IPS DF 6.9 (cell line): ENCODE data around the gene SMG9.
"Not testable (repeated sequence)": the region's sequence is repeated elsewhere in the genome, so short reads cannot be mapped to it uniquely, and the experiment has no call there.

Experiments used
- DNase-seq: peaks from one replicate; pipeline ENCODE4 v3.0.0-alpha.2; 2013; ENCODE audit warnings: low read depth, low spot score
- H3K27ac ChIP-seq: one replicate; pipeline ENCODE4 v1.5.1; 2013; ENCODE audit warnings: low read length, control low read depth
- H3K27me3 ChIP-seq: 2 replicates; pipeline ENCODE4 v1.6.1; 2013; ENCODE audit warnings: mild to moderate bottlenecking, low read length; ENCODE audit not compliant: control insufficient read depth, insufficient read depth
- H3K36me3 ChIP-seq: 2 replicates; pipeline ENCODE4 v1.6.1; 2013; ENCODE audit warnings: low read length; ENCODE audit not compliant: control insufficient read depth, insufficient read depth
- H3K4me1 ChIP-seq: 2 replicates; pipeline ENCODE4 v1.6.1; 2013; ENCODE audit warnings: low read length; ENCODE audit not compliant: control insufficient read depth, insufficient read depth
- H3K4me3 ChIP-seq: 2 replicates; pipeline ENCODE4 v1.5.1; 2013; ENCODE audit warnings: mild to moderate bottlenecking, low read length
- H3K9me3 ChIP-seq: 2 replicates; pipeline ENCODE4 v1.6.1; 2013; ENCODE audit warnings: low read length, inconsistent platforms; ENCODE audit not compliant: control insufficient read depth, insufficient read depth
- WGBS: extraction: QIAGEN DNeasy Blood & Tissue Kit; methylation state at CpG from one replicate; pipeline ENCODE4 v1.1.7; 2013; ENCODE audit warnings: mixed read lengths, missing lambda C conversion rate; ENCODE audit not compliant: insufficient read length, insufficient coverage; 5-methylcytosine and 5-hydroxymethylcytosine counted together

Gene SMG9

DNA sequence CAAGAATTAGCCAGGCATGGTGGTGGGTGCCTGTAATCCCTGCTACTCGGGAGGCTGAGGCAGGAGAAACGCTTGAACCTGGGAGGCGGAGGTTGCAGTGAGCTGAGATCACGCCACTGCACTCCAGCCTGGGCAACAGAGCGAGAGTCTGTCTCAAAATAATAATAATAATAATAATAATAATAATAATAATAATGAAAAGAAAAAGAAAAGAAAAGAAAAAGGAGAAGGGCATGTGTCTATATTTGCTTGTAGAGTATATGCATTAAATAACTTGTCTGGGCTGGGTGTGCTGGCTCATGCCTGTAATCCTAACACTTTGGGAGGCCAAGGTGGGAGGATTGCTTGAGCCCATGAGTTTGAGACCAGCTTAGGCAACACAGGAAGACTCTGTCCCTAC, 72.5 kb downstream of the SMG9 start:
- not testable (repeated sequence) for H3K36me3 ChIP-seq, H3K4me1 ChIP-seq, H3K27me3 ChIP-seq, H3K9me3 ChIP-seq, H3K4me3 ChIP-seq, H3K27ac ChIP-seq, DNase-seq
- no CpG with 5 or more reads among the region's 5 CpGs for whole genome bisulfite sequencing

DNA sequence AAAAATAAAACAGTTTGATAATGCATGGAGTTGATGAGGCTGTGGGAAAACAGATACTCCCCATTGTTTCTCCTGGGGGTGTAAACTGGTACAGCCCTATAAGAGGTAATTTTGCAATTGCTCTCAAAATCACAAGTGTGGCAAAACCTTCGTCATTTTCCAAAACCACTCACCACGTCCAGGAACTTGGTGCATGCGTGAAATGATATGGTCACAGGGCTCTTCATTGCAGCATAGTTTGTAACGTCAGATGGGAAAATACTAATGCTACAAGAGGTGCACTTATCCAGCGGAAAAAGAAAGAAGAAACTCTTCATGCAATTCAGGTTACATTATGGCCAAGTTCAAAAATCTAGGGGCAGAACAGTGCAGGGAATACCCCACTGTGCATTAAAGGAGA, 72.9 kb downstream of the SMG9 start:
- DNase-seq, result no peak
- no peak overlapping the region for H3K4me3 ChIP-seq
- no peaks in the 10 kb centered on the region for H3K27me3 ChIP-seq
- no peaks in the 10 kb centered on the region for H3K4me1 ChIP-seq
- WGBS, result no CpG with 5 or more reads among the region's 5 CpGs
- no peaks in the 10 kb centered on the region for H3K36me3 ChIP-seq
- H3K27ac ChIP-seq, result no peak overlapping the region
- H3K9me3 ChIP-seq, result no peaks in the 10 kb centered on the region

DNA sequence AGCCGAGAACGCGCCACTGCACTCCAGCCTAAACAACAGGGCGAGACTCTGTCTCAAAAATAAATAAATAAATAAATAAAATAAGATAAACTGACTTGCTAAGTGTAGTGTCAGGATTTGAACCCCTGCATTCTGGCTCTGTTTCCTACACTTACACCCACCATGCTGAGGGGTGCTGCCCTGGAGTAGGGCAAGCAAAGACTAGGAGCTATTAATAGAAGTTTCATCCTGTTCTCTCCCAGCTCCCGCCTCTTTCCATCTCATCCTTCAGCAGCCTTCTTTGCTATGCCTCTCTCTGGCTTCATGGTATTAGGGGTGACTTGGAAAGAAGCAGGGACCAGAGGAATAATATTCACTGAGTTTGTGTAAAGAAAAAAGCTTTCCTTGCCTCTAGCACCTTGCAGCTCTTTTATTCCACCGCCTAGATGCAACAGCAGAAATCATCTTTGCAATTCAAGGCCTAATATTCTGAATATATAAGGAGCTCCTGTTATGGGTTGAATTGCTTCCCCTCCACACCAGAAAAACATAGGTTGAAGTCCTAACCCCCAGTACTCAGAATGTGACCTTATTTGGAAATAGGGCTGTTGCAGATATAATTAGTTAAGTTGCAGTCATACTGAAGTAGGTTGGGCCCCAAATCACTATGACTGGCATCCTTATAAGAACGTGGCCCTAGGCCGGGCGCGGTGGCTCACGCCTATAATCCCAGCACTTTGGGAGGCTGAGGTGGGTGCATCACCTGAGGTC, 76.1 kb downstream of the SMG9 start:
- Histone ChIP-seq H3K36me3 (no peaks in the 10 kb centered on the region), H3K27ac (no peak overlapping the region), H3K4me1 (no peaks in the 10 kb centered on the region), H3K9me3 (no peaks in the 10 kb centered on the region), H3K4me3 (no peak overlapping the region), H3K27me3 (no peaks in the 10 kb centered on the region)
- WGBS, result no CpG with 5 or more reads among the region's 11 CpGs
- no peak for DNase-seq
